KOPT-K1 (cell line): ENCODE results near the gene SLC23A2.

Experiments used
- H3K27ac ChIP-seq: fragments of 200-600 bp; sonication (generic); 2 replicates; pipeline ENCODE4 v1.5.1; 2016; ENCODE audit warnings: antibody characterized with exemption, mild to moderate bottlenecking, low read depth, low read length; ENCODE audit not compliant: poor library complexity, severe bottlenecking
- H3K36me3 ChIP-seq: fragments of 200-600 bp; sonication (generic); 2 replicates; pipeline ENCODE4 v1.5.1; 2017; ENCODE audit warnings: antibody characterized with exemption, mild to moderate bottlenecking, low read length, moderate library complexity; ENCODE audit not compliant: insufficient read depth
- H3K9me3 ChIP-seq: fragments of 200-600 bp; sonication (generic); 2 replicates; pipeline ENCODE4 v1.5.1; 2017; ENCODE audit warnings: antibody characterized with exemption, low read length, mild to moderate bottlenecking; ENCODE audit not compliant: insufficient read depth, poor library complexity, severe bottlenecking

Gene SLC23A2

DNA sequence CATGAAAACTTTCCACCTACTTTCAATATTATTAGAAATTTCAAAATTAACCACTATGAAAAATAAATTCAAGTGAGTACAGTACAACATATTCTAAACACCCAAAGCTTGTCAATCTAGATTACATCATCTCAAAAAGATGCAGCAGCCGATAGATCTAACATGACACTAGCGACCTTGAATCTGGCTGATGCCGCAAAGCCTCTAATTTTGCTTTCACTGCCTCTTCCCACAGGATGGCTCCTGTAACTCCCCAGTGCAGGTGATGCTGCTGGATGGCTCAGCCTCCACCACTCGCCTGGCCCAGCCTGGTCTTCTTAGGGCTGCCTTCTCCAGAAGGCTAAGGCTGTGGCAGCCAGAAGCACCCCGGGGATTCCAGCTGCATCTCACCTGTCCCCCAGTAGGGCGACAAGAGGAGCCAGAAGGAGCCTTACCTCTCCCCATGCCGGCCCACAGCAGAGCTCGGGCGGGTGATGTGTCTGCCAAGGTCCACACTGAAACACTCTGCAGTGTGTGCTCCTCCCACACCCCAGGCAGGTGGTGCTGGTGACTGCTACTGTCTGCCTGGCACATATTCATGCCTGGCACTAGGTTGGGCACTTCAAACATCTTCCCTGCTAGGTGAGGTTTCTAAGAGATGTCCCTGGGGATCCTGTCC is 82.1 kb downstream of the SLC23A2 start:
- Histone ChIP-seq H3K27ac (no peak overlapping the region), H3K36me3 (peaks cover 24% of the 10 kb centered on the region), H3K9me3 (no peaks in the 10 kb centered on the region)

DNA sequence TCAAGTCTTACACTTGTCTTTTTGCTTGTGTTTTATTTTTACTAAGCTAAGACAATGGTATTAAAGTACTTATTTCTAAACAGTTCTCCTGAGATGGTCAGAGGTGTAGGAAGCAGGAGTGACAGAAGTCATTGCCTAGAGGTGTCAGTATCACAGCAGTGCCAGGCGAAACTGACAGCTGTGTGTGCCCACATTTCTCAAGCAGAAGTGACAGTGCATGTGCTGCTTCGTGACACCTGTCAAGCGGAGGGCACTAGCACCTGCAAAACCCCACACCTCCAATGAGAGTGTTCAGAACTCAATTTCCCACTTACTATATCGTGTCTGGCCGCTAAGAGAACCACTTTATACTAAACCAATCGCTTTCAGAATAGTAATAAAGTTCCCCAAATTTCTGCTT is 82.8 kb downstream of the SLC23A2 start:
- Histone ChIP-seq H3K9me3 (no peaks in the 10 kb centered on the region), H3K27ac (no peak overlapping the region), H3K36me3 (peaks cover 20% of the 10 kb centered on the region)

DNA sequence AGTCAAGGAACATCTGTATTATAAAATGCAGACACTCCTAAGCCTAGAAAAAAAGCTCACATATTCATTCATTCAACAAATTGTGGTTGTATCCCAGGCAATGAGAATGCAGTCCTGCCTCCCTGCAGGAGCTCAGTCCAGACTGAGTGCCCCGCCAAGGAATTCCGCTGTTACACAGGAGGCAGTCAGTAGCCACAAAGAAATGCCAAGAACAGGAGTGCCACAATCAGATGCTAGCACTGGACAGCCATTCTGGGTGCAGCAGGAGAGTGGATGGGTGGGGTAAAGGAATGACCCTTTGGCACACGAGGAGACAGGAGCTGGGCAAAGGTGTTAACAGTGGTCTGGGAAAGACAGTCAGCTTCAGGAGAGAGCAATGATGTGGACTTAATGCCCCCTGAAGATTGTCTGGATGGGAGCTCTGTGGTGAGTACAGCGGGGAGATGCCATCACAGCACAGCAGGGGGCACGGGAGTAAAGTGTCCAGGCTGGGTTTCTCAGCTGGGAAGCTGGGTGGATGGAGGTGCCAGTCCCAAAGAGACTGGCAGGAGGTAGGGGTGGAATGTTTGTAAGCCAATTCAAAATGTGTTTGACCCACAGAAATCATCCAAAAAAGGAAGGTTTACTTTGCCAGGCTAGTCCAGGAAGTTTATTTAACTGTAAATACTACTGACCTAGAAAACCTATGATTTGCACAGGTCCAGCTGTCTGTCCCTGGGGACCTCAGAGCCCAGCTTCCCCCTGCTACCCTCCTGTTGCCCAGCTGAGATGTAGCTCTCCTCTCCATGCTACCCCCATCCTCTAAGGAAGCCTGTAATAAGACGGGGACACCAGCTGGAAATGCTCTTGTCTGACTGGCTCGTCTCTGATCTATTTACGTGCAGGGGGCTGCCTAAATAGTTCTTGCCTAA is 84.1 kb downstream of the SLC23A2 start:
- Histone ChIP-seq H3K9me3 (no peaks in the 10 kb centered on the region), H3K36me3 (peaks cover 32% of the 10 kb centered on the region)

DNA sequence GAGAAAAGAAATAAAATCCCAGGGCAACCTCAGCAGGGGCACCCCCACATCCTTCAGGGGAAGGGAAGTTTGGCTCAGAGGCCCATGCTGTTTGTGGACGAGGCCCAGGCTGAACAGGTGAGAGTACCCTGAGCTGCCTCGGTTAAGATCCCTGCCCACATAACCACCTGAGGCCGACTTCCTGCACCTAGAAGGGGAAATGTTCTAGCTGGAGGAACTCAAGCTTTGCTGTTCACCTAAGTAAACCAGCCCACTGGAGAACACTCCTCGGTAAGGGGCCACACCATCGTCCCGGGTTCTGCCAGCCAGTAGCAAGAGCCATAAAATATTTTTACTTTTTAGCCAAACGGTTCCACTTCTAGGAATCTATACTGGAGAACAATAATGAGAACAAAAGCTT is 88.2 kb downstream of the SLC23A2 start:
- Histone ChIP-seq H3K9me3 (no peaks in the 10 kb centered on the region), H3K27ac (no peak overlapping the region), H3K36me3 (peaks cover 30% of the 10 kb centered on the region)

More for the DNA sequence above, 84.1 kb downstream of the SLC23A2 start:
- H3K27ac ChIP-seq: no peak overlapping the region

DNA sequence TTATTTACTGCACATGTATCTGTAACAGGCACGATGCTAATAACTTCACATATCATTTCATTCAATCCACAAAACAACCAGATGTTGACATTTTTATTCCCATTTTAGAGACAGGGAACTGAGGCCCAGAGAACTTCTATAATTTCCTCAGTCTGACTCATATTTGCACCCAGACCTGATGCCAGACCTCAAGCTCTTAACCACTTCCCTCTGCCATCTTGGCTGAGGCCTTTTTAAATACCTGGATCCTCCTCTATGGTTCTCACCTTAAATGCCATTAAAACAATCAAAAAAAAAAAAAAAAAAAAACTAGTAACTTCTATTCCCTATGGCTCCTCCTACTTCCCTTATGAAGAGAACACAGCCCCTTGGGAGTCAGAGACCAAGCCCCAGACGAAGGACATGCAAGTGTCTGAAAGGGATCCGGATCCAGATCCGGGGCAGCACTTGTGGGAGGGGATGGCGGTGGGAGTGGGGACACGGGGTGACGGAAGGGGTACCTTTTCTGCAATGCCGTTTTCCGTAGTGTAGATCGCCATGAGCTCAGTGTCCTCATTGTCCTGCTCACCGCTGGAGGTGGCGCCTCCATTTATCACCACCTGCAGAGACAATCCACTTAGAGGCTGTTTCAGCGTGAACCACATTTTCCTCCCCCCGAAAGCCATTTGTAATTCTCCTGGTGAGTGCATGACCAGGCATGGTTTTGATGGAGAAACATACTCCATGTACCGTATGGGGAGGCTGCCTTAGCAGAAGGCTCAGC is 88.7 kb downstream of the SLC23A2 start:
- Histone ChIP-seq H3K9me3 (no peaks in the 10 kb centered on the region), H3K36me3 (peaks cover 30% of the 10 kb centered on the region), H3K27ac (no peak overlapping the region)

DNA sequence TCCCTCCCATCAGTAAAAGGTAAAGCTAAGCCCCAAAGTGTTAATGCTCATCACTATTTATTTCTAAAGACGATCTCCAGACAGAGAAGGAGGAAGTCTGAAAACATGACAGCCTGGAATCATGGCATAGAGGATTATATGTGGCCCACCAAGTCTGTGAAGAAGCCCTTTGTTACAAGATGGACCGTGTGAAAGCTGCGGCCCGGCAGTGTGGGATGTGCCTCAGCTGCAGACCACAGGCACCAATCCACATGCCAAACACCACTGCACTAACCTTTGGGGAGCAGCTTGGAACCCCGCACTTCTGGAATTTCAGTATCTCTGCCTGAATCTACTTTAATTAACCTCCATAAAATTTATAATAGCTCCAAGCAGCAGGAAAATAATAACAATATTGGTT is 90.4 kb downstream of the SLC23A2 start:
- Histone ChIP-seq H3K36me3 (peaks cover 34% of the 10 kb centered on the region), H3K27ac (no peak overlapping the region), H3K9me3 (no peaks in the 10 kb centered on the region)

DNA sequence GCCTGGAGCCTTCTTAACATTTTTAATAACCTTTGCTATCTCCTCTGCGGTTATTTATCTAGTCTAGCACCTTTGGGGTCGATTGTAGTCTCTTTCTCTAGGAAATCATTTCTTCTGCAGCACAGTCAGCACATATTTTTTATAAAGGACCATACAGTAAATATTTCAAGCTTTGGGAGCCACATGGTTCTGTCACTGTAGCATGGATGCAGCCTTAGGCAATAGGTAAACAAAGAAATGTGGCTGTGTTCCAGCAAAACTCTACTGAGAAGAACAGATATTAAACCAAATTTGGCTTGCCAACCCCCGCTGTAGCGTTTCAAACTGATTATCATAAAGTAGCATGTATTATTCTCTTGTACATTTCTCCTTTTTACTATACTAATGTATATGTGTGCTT is 95.7 kb downstream of the SLC23A2 start:
- peaks cover 44% of the 10 kb centered on the region for H3K36me3 ChIP-seq

DNA sequence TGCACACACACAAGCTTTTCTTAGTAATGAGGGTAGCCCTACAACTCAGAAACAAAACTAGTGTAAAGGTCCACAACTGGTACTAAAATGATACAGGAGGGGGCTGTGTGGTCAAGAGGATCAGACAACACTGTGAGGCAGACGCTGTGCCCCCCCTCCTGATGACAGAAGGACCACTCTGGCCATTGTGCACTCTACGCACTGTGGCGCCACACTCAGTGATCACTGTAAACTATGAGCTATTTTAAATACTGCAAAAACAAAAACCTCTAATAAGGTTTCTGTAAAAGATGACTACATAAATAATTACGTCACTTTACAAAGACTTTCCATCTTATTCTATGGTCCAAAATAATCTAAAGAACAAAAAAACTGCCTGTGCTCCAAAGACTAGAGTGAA is 96.1 kb downstream of the SLC23A2 start:
- peaks cover 48% of the 10 kb centered on the region for H3K36me3 ChIP-seq
- no peak overlapping the region for H3K27ac ChIP-seq
- H3K9me3 ChIP-seq: no peaks in the 10 kb centered on the region

More for the DNA sequence above, 95.7 kb downstream of the SLC23A2 start:
- H3K27ac ChIP-seq: no peak overlapping the region
- H3K9me3 ChIP-seq: no peaks in the 10 kb centered on the region

DNA sequence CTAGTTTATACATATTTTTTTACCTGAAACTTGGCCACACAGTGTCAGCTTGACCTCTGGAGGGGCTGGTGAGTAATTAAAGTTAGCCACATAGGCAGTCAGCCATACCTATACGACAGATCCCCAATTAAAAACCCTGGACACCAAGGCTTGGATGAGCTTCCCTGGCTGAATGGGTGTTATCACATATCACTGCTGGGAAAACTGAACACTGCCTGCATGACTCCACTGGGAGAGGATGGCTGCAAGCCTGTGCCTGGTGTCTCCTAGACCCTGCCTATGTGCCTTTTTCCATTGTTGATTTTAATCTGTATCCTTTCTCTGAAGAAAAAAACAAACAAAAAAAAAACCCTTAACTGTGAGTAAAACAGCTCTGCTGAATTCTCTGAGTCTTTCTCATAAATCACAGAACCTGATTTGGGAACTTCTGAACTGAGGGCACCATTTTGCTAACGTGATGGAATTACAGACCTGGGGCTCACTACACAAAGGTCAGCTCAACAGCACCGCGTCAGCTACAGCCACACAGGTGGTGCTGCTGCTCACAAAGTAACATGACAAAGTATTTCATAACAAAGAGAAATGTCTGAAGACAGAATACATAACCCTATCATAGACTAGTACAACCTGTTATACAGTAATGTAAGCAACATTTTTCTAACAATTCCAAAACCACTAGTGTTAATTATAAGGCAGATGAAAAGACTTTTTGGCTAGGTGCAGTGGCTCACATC is 97.0 kb downstream of the SLC23A2 start:
- H3K27ac ChIP-seq: no peak overlapping the region
- peaks cover 56% of the 10 kb centered on the region for H3K36me3 ChIP-seq
- no peaks in the 10 kb centered on the region for H3K9me3 ChIP-seq

DNA sequence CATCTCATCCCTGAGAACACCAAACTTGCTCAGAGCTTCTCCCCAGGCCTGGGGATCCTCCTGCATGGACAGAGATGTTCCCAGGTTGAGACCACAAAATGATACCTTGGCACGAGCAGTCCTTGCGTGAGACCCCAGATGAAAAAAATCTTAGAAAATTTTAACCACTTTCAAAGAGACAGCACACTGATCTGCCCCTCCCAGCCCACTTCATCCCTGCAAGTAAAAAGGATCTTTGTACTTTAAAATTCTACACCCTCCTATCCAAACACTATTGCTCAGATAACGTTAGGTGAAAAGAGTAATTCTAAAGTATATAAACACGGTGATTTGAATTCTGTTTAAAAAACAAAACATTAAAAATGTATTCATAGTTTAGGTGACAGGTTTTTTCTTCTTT is 98.5 kb downstream of the SLC23A2 start:
- no peaks in the 10 kb centered on the region for H3K9me3 ChIP-seq
- H3K27ac ChIP-seq: no peak overlapping the region
- peaks cover 63% of the 10 kb centered on the region for H3K36me3 ChIP-seq

DNA sequence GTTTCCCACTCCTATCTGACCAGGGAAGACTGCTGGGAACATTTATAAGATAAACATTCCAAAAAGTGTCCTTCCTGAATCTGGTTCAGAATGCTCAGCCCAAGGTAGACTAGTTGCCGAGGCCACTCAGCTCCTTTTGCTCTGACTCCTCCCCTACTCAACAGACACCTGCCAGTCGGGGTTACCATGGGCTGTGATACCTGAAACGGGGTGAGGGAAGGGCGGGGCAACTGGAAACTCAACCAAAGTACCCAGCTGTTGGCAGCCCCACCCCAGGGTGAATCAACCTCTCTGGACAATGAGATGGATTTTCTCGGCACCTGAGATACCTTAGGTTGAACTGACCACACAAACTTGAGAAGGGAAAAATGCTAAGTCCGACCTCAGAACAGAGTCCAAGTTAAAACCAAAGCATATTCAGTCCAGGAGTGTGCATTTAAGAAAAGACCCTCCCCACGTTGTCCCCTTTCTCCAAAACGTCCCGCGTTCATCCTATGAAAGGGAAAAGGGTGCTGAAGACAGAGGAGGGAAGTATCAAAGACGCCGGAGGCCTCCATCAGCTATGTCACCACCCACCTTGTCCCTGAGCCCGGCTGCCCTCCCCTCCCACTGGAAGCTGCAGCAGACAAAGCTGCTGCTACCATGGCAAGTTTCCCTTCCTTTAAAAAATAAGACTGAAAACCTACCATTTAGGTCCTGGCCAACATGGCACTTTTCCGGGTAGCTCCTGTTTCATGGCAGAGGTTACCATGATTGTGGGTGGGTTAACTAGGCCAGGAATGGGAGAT is 100.1 kb downstream of the SLC23A2 start:
- H3K9me3 ChIP-seq: no peaks in the 10 kb centered on the region
- peaks cover 70% of the 10 kb centered on the region for H3K36me3 ChIP-seq
- no peak overlapping the region for H3K27ac ChIP-seq

DNA sequence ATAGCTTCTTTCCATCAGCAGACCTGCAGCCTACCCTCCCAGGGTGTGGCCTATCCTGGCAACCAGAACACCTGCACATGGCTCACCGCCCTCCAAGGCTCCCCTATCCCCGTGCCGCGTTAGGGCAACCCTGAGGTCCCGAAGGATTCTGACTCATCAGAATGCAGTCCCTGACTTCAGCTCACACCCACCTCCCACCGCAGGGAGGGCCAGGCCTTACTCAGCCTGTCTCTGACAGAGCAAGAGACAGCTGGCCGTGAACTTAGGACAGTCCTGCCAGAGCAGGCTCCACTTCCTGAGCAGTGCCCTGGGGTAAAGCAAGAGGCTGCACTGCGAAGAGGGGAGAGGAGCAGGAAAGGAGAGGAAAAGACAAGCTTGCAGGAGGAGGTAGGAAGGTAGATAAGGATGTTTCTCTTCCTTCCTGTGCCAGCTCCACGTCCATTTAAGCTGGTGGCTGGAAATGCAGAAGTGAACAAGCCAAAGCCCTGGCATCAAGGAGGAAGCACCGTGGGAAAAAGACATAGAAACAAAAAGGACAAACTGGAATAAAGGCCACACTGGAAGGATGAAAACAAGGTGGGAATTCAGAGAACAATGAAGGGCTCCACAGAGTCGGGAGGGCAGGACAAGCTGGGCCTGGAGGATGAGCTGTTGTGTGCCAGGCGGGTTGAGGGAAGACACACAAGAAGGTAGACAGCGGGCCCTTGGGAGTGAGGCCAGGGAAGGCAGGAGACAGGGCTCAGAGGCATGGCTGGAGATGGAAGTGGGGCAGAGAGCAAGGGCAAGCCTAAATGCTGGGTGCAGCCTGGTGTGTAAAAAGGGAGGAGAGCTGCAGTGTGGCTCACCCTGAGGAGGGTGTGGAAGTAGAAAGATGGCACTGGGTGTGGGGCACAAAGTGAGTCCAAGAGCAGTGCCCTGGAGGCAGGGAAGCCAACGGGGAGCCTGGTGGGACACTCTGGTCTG is 102.7 kb downstream of the SLC23A2 start:
- Histone ChIP-seq H3K27ac (no peak overlapping the region), H3K9me3 (no peaks in the 10 kb centered on the region), H3K36me3 (peaks cover 73% of the 10 kb centered on the region)

DNA sequence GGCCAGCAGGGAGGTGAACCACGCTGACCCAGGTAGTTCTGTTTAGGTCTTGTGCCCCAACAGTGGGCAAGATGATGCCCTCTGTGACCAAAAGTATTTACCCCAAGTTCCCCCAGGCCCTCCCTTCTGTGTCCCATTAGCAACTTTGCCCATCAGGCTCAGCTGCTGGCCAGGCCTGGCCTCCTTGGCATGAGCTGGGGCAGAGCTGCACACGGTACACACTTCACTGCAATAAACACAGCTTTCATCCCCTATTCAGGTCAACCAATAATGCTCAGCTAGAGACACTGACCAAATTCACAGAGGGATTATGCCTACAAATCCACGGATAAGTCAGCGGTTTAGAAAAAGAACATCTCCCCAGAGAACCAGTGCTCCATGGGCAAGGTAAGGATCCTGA is 103.7 kb downstream of the SLC23A2 start:
- peaks cover 71% of the 10 kb centered on the region for H3K36me3 ChIP-seq
- H3K27ac ChIP-seq: no peak overlapping the region
- H3K9me3 ChIP-seq: no peaks in the 10 kb centered on the region
